GM08714 (cell line): Measurements from ENCODE around the gene PLD2.
A peak's percentile ranks its signal among the peaks of the same experiment; 100 is the strongest.

ENCODE experiments used
- H3K4me3 ChIP-seq: fragments of 200-500 bp; sonication (Bioruptor generic); 2 replicates; pipeline ENCODE4 v1.5.1; 2014; ENCODE audit warnings: mild to moderate bottlenecking, low read length, inconsistent platforms
- ZNF274 ChIP-seq: IDR thresholded peaks from 2 replicates; pipeline ENCODE4 v1.6.1; 2012; ENCODE audit warnings: mild to moderate bottlenecking, low read depth, low read length

The PLD2 gene, protein sequence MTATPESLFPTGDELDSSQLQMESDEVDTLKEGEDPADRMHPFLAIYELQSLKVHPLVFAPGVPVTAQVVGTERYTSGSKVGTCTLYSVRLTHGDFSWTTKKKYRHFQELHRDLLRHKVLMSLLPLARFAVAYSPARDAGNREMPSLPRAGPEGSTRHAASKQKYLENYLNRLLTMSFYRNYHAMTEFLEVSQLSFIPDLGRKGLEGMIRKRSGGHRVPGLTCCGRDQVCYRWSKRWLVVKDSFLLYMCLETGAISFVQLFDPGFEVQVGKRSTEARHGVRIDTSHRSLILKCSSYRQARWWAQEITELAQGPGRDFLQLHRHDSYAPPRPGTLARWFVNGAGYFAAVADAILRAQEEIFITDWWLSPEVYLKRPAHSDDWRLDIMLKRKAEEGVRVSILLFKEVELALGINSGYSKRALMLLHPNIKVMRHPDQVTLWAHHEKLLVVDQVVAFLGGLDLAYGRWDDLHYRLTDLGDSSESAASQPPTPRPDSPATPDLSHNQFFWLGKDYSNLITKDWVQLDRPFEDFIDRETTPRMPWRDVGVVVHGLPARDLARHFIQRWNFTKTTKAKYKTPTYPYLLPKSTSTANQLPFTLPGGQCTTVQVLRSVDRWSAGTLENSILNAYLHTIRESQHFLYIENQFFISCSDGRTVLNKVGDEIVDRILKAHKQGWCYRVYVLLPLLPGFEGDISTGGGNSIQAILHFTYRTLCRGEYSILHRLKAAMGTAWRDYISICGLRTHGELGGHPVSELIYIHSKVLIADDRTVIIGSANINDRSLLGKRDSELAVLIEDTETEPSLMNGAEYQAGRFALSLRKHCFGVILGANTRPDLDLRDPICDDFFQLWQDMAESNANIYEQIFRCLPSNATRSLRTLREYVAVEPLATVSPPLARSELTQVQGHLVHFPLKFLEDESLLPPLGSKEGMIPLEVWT

DNA sequence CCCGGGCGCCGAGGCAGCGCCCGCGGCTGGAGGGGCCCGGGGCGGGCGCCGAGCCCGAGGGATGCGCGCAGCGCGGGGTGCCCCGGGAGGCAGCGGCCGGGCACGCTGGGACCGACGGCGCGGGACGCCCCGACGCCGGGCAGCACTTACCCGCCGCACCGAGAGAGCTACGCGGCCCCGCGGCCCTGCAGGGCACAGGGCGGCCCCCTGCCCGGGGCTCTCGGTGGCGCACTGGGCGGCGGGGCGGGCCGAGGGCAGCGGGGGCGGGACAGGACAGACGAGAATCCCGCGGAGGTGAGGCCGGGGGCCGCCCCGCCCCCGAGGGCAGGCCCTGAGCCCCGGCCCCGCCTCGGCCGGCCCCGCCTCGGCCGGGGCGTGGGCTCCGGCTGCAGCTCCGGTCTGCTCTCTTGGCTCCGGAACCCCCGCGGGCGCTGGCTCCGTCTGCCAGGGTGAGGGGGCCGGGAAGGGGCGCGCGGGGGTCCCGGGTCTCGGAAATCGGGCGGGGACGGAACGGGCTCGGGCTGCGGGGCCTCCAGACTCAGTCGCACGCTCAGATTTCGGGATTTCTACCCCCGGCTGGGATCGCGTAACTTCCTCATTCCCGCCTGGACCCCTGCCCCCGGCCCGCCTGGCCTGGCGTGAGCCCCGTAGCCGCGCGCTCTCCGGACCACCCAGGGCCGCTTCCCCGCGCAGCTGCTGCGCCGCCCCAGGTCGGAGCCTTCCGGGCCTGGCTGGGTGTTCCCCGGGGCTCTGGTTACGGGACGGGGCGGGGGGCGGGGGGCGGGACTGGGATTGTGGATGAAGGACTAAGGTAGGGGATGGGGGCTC is at the start of gene PLD2:
Gene PLD2, plus strand, starts transcription at position 376 of the 828 bp plus-strand sequence. CDS start 621 bp downstream, outside the sequence.
- H3K4me3 ChIP-seq = peak within 1 kb of the TSS; percentile 92

DNA sequence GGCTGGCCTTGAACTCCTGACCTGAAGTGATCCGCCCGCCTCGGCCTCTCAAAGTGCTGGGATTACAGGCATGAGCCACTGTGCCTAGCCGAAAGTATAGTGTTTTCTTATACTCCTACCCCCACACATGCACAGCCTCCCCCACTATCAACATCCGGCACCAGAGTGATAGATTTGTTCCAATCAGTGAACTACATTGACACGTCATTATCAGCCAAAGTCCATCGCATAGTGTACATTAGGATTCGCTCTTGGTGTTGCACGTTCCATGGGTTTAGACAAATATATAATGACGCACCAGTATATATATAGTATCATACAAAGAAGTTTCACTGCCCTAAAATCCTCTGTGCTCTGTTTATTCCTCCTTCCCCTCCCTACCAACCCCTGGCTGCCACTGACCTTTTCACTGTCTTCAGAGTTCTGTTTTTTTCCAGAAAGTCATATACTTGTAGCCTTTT is 47.1 kb upstream of the PLD2 start:
- no peak for TF ChIP-seq ZNF274
- H3K4me3 ChIP-seq = no peak overlapping the region

More for the DNA sequence above, at the start of gene PLD2:
- TF ChIP-seq ZNF274 = no peak

DNA sequence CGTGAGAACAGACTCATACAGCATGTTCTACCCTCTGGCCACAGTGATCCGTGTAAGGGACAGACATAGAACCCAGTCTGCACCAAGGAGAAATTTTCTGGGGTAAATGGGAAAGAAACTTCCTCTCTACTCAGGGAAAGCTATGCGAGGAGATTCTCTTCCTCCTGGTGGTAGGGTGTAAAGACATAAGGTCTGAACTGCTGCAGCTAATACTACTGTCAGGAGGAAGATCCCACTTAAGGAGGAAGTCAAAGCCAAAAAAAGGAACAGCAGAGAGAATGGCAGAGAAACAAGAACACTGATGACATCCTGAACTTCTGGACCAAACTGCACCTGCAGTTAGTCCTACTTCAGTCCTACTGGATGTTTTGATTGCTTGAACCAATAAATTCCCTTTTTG is 42.4 kb upstream of the PLD2 start:
- TF ChIP-seq ZNF274 = no peak
- H3K4me3 ChIP-seq = no peak overlapping the region

DNA sequence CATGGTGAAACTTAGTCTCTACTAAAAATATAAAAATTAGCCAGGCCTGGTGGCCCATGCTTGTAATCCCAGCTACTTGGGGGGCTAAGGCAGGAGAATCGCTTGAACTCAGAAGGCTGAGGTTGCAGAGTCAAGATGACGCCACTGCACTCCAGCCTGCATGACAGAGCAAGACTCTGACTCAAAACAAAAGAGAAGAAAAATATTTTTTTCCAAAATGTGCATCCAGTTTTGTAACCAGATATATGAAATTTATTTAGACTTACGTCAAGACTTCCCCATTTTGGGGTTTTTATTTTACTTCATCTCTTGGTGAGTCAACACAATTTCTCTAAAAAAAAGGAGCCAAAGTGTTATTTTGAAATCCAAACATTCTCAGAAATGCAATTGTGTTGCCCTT is 40.8 kb upstream of the PLD2 start:
- TF ChIP-seq ZNF274 = no peak
- H3K4me3 ChIP-seq = no peak overlapping the region

DNA sequence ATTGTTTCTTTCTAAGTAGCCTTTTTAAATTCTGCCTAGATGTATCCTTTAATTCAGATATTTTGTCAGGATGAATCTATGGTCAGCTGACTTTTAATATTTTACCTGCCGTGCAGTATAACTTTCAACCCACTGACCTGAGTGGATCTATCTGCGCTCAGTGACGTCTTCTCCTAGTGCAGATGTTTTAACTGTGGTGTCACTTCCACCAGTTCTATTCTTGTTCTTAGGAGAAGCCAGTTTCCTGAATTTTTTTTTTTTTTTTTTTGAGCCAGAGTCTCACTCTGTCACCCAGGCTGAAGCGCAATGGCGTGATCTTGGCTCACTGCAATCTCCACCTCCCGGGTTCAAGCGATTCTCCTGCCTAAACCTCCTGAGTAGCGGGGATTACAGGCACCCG is 40.2 kb upstream of the PLD2 start:
- no peak for TF ChIP-seq ZNF274
- H3K4me3 ChIP-seq = no peak overlapping the region

DNA sequence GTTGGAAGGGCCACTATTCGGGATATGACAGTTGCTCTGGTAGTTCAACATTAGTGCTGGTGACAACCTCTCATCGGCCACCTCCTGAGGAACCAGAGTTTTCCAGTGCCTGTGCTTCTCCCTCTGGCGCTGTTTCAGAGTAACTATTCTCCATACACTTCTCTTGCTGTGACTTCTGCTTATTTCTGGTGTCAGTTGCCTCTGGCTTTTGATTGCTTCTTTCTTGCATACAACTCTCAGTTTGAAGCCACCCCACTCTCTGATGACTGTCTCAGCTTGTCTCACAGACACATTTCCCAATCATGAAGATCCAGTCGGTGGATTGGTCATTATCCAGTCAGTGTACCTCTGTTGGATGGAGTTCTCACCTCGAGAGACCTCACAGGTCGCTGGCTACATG is 38.7 kb upstream of the PLD2 start:
- no peak for TF ChIP-seq ZNF274
- H3K4me3 ChIP-seq = no peak overlapping the region

DNA sequence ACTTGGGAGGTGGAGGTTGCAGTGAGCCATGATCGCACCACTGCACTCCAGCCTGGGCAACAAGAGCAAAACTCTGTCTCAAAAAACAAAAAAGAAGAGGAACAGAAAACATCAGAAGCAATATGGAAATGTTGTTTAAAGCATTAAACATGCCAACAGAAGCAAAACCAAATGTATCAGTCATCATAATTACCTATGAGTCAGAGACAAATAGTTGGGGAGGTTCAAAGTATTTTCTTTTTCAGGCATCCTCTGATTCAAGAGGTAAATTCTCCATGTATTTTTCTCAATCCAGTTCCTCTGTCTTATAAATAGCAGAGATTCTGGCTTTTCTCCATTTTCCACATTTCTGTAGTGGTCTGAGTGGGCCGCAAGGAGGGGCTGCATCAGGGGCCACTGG is 37.3 kb upstream of the PLD2 start:
- H3K4me3 ChIP-seq = no peak overlapping the region
- no peak for TF ChIP-seq ZNF274

DNA sequence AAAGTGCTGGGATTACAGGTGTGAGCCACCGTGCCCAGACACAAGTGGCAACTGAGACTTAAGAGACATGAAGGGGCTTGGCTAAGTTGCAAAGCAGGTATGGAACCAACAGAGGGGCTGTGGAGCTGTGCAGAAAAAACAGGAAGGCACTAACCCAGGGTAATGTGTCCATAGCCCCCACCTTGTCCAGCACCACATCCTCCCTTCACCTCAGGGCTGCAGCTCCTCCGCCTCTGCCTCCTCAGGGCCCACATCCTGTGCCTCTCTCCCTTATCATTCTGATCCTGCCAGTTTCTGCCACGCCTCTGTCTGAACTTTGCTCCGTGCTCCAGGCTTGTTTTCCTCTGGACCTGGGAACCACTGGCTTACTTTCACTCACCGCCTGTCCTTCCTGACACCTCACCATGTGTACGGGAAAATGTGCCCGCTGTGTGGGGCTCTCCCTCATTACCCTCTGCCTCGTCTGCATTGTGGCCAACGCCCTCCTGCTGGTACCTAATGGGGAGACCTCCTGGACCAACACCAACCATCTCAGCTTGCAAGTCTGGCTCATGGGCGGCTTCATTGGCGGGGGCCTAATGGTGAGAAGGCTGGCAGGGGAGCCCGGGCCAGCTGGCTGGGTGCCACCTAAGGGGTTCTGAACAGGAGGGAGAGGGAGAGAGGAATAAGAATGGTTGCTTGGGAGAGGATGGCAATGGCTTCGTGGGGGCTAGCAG is 35.3 kb upstream of the PLD2 start, which contains the start of gene TM4SF5:
Gene TM4SF5, plus strand, starts transcription at position 368 of the 716 bp plus-strand sequence. Its CDS starts 37 bp downstream, at position 405.
- no peak within 1 kb of the TSS for H3K4me3 ChIP-seq
- no peak for TF ChIP-seq ZNF274

DNA sequence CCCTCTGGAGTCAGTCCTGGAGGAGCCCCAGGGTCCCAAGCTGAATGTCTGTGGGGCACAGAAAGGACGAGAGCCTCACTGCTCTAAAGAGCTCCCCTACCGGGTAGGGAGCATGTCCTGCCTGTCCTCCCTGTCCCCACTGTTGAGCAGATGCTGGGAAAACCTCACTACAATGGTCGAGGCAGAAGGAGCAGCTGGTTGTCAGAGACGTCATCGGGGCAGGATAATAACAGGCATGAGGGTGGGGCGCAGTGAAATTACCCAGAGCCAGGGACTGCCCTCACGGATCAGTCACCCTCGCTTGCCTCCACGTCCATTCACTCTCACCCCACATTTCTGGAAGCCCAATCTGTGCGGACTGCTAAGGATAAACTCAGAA is 34.7 kb upstream of the PLD2 start:
- TF ChIP-seq ZNF274 = no peak
- no peak overlapping the region for H3K4me3 ChIP-seq

DNA sequence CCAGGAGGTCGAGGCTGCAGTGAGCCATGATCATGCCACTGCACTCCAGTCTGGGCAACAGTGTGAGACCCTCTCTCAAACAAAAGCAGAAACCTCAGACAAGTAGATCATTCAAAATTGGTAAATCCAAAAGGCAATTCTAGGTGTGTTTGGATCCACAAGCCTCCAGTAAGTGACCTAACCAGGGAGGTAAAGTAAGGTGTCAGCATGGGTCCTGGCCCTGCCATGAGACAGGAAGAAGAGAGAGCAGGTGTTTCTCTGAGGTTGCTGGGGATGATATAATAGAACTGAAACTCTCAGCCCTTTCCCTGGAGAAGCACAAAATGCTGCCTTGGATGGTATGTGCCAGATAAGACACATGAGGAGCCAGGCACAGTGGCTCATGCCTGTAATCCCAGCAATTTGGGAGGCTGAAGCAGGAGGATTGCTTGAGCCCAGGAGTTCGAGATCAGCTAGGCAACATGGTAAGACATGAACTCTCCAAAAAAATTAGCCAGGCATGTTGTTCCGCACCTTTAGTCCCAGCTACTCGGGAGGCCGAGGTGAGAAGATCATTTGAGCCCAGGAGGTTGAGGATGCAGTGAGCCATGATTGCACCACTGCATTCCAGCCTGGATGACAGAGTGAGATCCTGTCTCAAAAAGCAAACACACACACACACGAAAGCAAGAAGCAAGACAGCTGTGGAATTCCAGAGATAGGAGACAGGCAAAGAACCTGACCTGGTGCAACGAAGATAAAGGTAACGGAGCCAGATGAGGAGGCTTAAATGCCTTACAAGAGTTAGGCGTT is 28.8 kb upstream of the PLD2 start:
- no peak overlapping the region for H3K4me3 ChIP-seq
- no peak for TF ChIP-seq ZNF274

DNA sequence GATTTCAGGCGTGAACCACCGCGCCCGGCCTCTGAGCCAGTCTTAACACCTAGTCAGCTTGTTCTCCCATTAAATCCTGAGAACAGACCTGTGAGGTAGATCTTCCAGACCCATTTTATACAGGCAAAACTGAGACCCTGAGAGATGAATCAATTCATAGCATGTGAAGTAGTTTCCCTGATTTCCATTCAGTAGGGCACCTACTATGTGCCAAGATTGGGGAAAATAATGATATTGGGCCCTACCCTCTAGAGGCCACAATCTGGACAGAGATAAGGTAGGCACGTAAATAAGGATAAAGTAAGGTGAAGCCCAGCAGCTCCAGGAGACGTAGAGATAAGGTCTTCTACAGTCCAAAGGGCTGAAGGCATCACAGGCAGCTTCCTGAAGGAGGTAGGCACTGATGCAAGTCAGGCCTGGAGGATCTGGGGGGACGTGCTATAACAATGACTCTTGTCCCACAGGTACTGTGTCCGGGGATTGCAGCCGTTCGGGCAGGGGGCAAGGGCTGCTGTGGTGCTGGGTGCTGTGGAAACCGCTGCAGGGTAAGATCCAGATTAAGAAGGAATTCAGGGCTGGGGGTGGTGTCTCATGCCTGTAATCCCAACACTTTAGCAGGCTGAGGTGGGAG is 26.5 kb upstream of the PLD2 start:
- TF ChIP-seq ZNF274 = no peak
- H3K4me3 ChIP-seq = no peak overlapping the region

DNA sequence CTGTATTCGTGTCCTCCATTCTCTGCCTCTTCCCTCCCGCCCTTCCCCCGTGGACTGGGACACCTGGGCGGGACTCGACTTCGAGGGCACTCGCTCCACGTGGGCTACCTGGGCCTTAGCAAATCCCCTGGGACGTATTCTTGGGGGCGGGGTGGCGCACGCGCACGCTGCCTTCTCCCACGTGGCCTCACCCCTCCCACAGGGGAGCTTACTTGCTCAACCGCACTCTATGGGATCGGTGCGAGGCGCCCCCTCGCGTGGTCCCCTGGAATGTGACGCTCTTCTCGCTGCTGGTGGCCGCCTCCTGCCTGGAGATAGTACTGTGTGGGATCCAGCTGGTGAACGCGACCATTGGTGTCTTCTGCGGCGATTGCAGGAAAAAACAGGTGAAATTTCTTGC is 24.3 kb upstream of the PLD2 start:
- TF ChIP-seq ZNF274 = no peak
- H3K4me3 ChIP-seq = no peak overlapping the region
